Body of pancreas (tissue), 4 donors: ENCODE measurements around the gene NBAS. TPM values are rescaled to one million over a fixed set of nuclear protein-coding genes. Genes with fewer than 3 reads are reported as not detected.
A peak's percentile ranks its signal among the peaks of the same experiment; 100 is the strongest.

ENCODE experiments used
- ATAC-seq: fragments of 150-250 bp; one replicate; pipeline ENCODE4 v1.9.1; 2016
- DNase-seq, 4 donors: peaks; one replicate each; pipeline ENCODE4 v3.0.0-alpha.2; 2019
- H3K27ac ChIP-seq, 4 donors: fragments of 200-600 bp; sonication (generic); 1 replicate in 3 of 4; 2 replicates in 1 of 4; pipeline versions ENCODE4 v1.5.1 to v1.6.1; 2016 to 2019; ENCODE audit warnings: mild to moderate bottlenecking in 1 of 4, mixed read lengths in 1 of 4, moderate library complexity in 1 of 4
- H3K27me3 ChIP-seq, 2 donors: fragments of 200-600 bp; sonication (generic); one replicate each; pipeline ENCODE4 v1.6.0; 2016; ENCODE audit warnings: mild to moderate bottlenecking in 1 of 2
- H3K36me3 ChIP-seq, 2 donors: fragments of 200-600 bp; sonication (generic); replicated peaks in 1 of 2; 2 replicates each; pipeline ENCODE4 v1.5.1; 2016; ENCODE audit warnings: low read depth in 2 of 2; ENCODE audit not compliant: insufficient read depth in 1 of 2
- H3K4me1 ChIP-seq: fragments of 200-600 bp; sonication (generic); one replicate; pipeline ENCODE4 v1.6.0; 2016
- H3K4me3 ChIP-seq, 2 donors: fragments of 200-600 bp; sonication (generic); 1 replicate in 1 of 2; 2 replicates in 1 of 2; pipeline ENCODE4 v1.5.1; 2016 to 2019
- H3K9me3 ChIP-seq, 3 donors: fragments of 200-600 bp; sonication (generic); 1 replicate in 2 of 3; 2 replicates in 1 of 3; pipeline ENCODE4 v1.5.1; 2016
- CTCF ChIP-seq, 7 experiments: fragments of 450-650 bp in 4 of 7; fragments of 200-600 bp in 3 of 7; sonication (generic) in 3 of 7; IDR thresholded peaks; one replicate each; pipeline ENCODE4 v1.5.1; 2016 to 2019; ENCODE audit warnings: antibody characterized with exemption in 7 of 7
- POLR2A ChIP-seq, 3 donors: fragments of 450-650 bp; IDR thresholded peaks; one replicate each; pipeline ENCODE4 v1.6.1; 2016; ENCODE audit warnings: antibody characterized with exemption in 3 of 3, mild to moderate bottlenecking in 2 of 3
- WGBS, 2 donors: methylation state at CpG; one replicate each; pipeline ENCODE4 v1.1.5; 2017; 5-methylcytosine and 5-hydroxymethylcytosine counted together
- intact Hi-C: fragments of 100-400 bp; cut with DNase I; formaldehyde crosslinking; loops from one replicate; pipeline ENCODE4 v1.15.1; 2023
- total RNA-seq, 2 donors: library from RNA; depleted of rRNA; stranded (reverse); fragments of >200 nt; gene quantifications; one replicate each; pipeline ENCODE4 v1.1.0, GENCODE V29; 2016

The NBAS gene
- total RNA-seq, 2 donors from 2014 or later: 34.0 to 35.9 TPM

GRCh38 chr2:15163326-15163725, 397.8 kb downstream of the NBAS start:
- WGBS, 2 donors: 78 to 83% methylated on average over 2 of the region's 2 CpGs
- ATAC-seq: no peak
- no peaks in the 10 kb centered on the region for H3K4me1 ChIP-seq

GRCh38 chr2:15162620-15163019, 398.5 kb downstream of the NBAS start:
- Histone ChIP-seq H3K4me3 (no peak overlapping the region), H3K36me3 (peaks cover 0 to 1% of the 10 kb centered on the region in 2 donors)

More at GRCh38 chr2:15163326-15163725, 397.8 kb downstream of the NBAS start:
- no peak overlapping the region for H3K4me3 ChIP-seq
- peaks cover 0 to 1% of the 10 kb centered on the region in 2 donors for H3K36me3 ChIP-seq
- H3K27ac ChIP-seq: no peak overlapping the region
- no peaks in the 10 kb centered on the region for H3K27me3 ChIP-seq
- no peaks in the 10 kb centered on the region for H3K9me3 ChIP-seq
- TF ChIP-seq CTCF (IDR thresholded peaks at IDR 0.05) (no peak), POLR2A (IDR thresholded peaks at IDR 0.05) (no peak)
- intact Hi-C loops: no loop called here
- no peak for DNase-seq

GRCh38 chr2:15160201-15160991, 400.7 kb downstream of the NBAS start:
- 47 to 57% methylated on average over 8 to 9 of the region's 9 CpGs for WGBS, 2 donors
- intact Hi-C loops: no loop called here
- no peak overlapping the region for H3K27ac ChIP-seq

More at GRCh38 chr2:15162620-15163019, 398.5 kb downstream of the NBAS start:
- TF ChIP-seq POLR2A (IDR thresholded peaks at IDR 0.05) (no peak), CTCF (IDR thresholded peaks at IDR 0.05) (no peak)
- DNase-seq (no peak), ATAC-seq (no peak)
- Histone ChIP-seq H3K27me3 (no peaks in the 10 kb centered on the region), H3K4me1 (no peaks in the 10 kb centered on the region), H3K9me3 (no peaks in the 10 kb centered on the region), H3K27ac (no peak overlapping the region)
- intact Hi-C loops: no loop called here
- 94 to 97% methylated on average over 3 of the region's 3 CpGs for WGBS, 2 donors

GRCh38 chr2:15159751-15160177, 401.4 kb downstream of the NBAS start:
- H3K27me3 ChIP-seq: no peaks in the 10 kb centered on the region
- no peak overlapping the region for H3K4me3 ChIP-seq
- WGBS, 2 donors: 31 to 35% methylated on average over 3 of the region's 3 CpGs
- no peak for ATAC-seq
- TF ChIP-seq CTCF (IDR thresholded peaks at IDR 0.05) (peak in 6 of 7 experiments; percentile 32 to 61 (median 54)), POLR2A (IDR thresholded peaks at IDR 0.05) (no peak)
- intact Hi-C loops: no loop called here
- H3K4me1 ChIP-seq: no peaks in the 10 kb centered on the region
- no peaks in the 10 kb centered on the region for H3K36me3 ChIP-seq
- no peaks in the 10 kb centered on the region for H3K9me3 ChIP-seq
- DNase-seq: peak in 1 of 4 donors; percentile 40
- H3K27ac ChIP-seq: no peak overlapping the region

More at GRCh38 chr2:15160201-15160991, 400.7 kb downstream of the NBAS start:
- no peaks in the 10 kb centered on the region for H3K4me1 ChIP-seq
- no peaks in the 10 kb centered on the region for H3K36me3 ChIP-seq
- DNase-seq: no peak
- TF ChIP-seq POLR2A (IDR thresholded peaks at IDR 0.05): no peak
- no peak for TF ChIP-seq CTCF (IDR thresholded peaks at IDR 0.05)
- no peak overlapping the region for H3K4me3 ChIP-seq
- no peaks in the 10 kb centered on the region for H3K9me3 ChIP-seq
- H3K27me3 ChIP-seq: no peaks in the 10 kb centered on the region
- no peak for ATAC-seq
